HepG2 (cell line): Measurements from ENCODE around the gene TLCD3A. TPM values are rescaled to one million over a fixed set of nuclear protein-coding genes. Genes with fewer than 3 reads are reported as not detected.
"Not testable (repeated sequence)": the region's sequence is repeated elsewhere in the genome, so short reads cannot be mapped to it uniquely, and the experiment has no call there.

Source experiments
- ATAC-seq: fragments of 200-7000 bp; cut with Tn5 transposase; 3 replicates; pipeline ENCODE4 v1.9.1; 2020; ENCODE audit warnings: mild to moderate bottlenecking, moderate library complexity
- BruUV-seq: library from RNA; stranded (reverse); fragments of 400-500 nt; replicated peaks from 2 replicates; lab custom pipeline; 2021; lab: Mats Ljungman, UMichigan
- CTCF ChIA-PET: fragments of 300-600 bp; formaldehyde crosslinking; extraction: SDS; loops from one replicate; lab custom pipeline; 2021; ENCODE audit warnings: low total read pairs, inconsistent platforms, low intra/inter-chr PET ratio; lab: Yijun Ruan, JAX
- POLR2A ChIA-PET: fragments of 350-600 bp; sonication (Branson Sonifier 250); formaldehyde crosslinking; loops from one replicate; lab custom pipeline; 2020; ENCODE audit warnings: antibody characterized with exemption, inconsistent platforms; lab: Yijun Ruan, JAX
- DNase-seq: peaks from one replicate; pipeline ENCODE4 v3.0.0-alpha.2; 2015; ENCODE audit warnings: low spot score
- FAIRE-seq: peaks from 3 replicates; lab custom pipeline; 2011; peaks lifted over from hg19 to GRCh38; lab: Jason Lieb, UNC
- H2AFZ ChIP-seq: one replicate; pipeline ENCODE4 v1.6.1; 2011; ENCODE audit warnings: low read length, inconsistent platforms
- H3K27ac ChIP-seq: fragments of 300-600 bp; 3 replicates; pipeline ENCODE4 v1.8.0; 2011; ENCODE audit warnings: mixed run types, mild to moderate bottlenecking, mixed read lengths, low read length, inconsistent platforms; ENCODE audit not compliant: insufficient read depth; ENCODE audit errors: extremely low read length
- H3K27me3 ChIP-seq, 2 experiments: fragments of 200-600 bp in 1 of 2; 2 replicates in 1 of 2; 3 replicates in 1 of 2; pipeline versions ENCODE4 v1.6.0 to v1.8.0; 2011; ENCODE audit warnings: low read length in 2 of 2, mild to moderate bottlenecking in 2 of 2, moderate library complexity in 2 of 2, inconsistent platforms in 1 of 2; ENCODE audit not compliant: insufficient read depth in 2 of 2, control insufficient read depth in 1 of 2
- H3K36me3 ChIP-seq, 2 experiments: fragments of 200-600 bp in 1 of 2; replicated peaks in 1 of 2; 2 replicates in 1 of 2; 3 replicates in 1 of 2; pipeline versions ENCODE4 v1.5.1 to v1.8.0; 2011; ENCODE audit warnings: low read length in 2 of 2, inconsistent platforms in 1 of 2; ENCODE audit not compliant: insufficient read depth in 2 of 2, control insufficient read depth in 1 of 2
- H3K4me1 ChIP-seq: 2 replicates; pipeline ENCODE4 v1.5.1; 2012; ENCODE audit warnings: low read length, inconsistent platforms; ENCODE audit not compliant: insufficient read depth
- H3K4me2 ChIP-seq: 2 replicates; pipeline ENCODE4 v1.6.0; 2011; ENCODE audit warnings: low read depth, low read length, inconsistent platforms
- H3K4me3 ChIP-seq, 3 experiments: fragments of 200-600 bp in 1 of 3; sonication (generic), shearing (Covaris generic) in 1 of 3; replicated peaks in 1 of 3; 2 replicates each; pipeline ENCODE4 v1.5.1; 2011 to 2016; ENCODE audit warnings: low read length in 3 of 3, inconsistent platforms in 2 of 3, low read depth in 2 of 3, mild to moderate bottlenecking in 2 of 3, control low read depth in 1 of 3, mixed read lengths in 1 of 3; ENCODE audit not compliant: insufficient read depth in 1 of 3
- H3K79me2 ChIP-seq: one replicate; pipeline ENCODE4 v1.6.1; 2011; ENCODE audit warnings: low read length, inconsistent platforms; ENCODE audit not compliant: insufficient read depth
- H3K9ac ChIP-seq: 2 replicates; pipeline ENCODE4 v1.6.0; 2011; ENCODE audit warnings: mild to moderate bottlenecking, low read depth, low read length, inconsistent platforms; ENCODE audit not compliant: insufficient read depth
- H3K9me3 ChIP-seq: 2 replicates; pipeline ENCODE4 v1.5.1; 2012; ENCODE audit warnings: mild to moderate bottlenecking, low read length
- H4K20me1 ChIP-seq: 2 replicates; pipeline ENCODE4 v1.6.0; 2011; ENCODE audit warnings: inconsistent platforms, mild to moderate bottlenecking, low read length, moderate library complexity; ENCODE audit not compliant: insufficient read depth
- AGO2 ChIP-seq: fragments of 200-400 bp; formaldehyde crosslinking; optimal IDR thresholded peaks from 2 replicates; pipeline ENCODE3; 2017; ENCODE audit warnings: mild to moderate bottlenecking, low read depth, low read length, moderate library complexity
- RBFOX2 ChIP-seq: fragments of 200-400 bp; formaldehyde crosslinking; IDR thresholded peaks from 2 replicates; pipeline ENCODE4 v1.6.1; 2017; ENCODE audit warnings: low read depth, mild to moderate bottlenecking, low read length
- WGBS: methylation state at CpG from one replicate; pipeline ENCODE4 v1.1.6; 2017; ENCODE audit warnings: low lambda C conversion rate; 5-methylcytosine and 5-hydroxymethylcytosine counted together
- in situ Hi-C: cut with HindIII; loops from 2 replicates; pipeline ENCODE4 v1.10.0; 2017; ENCODE audit warnings: low pct_unique_long_range_greater_than_20kb; ENCODE audit not compliant: extremely low pct_ligation_motif_present
- intact Hi-C: fragments of 100-400 bp; cut with micrococcal nuclease; formaldehyde crosslinking; loops from one replicate; pipeline ENCODE4 v1.10.0; 2022; ENCODE audit not compliant: unreplicated experiment
- polyA plus RNA-seq, 8 experiments: library from polyadenylated mRNA; depleted of rRNA in 3 of 8; stranded (reverse) in 7 of 8; unstranded in 1 of 8; fragments of >200 nt; fragmentation: Illumina TruSeq in 4 of 8; extraction: Trizol in 4 of 8; gene quantifications; 2 replicates each; pipeline versions ENCODE4 v1.2.1 to v1.2.3, GENCODE V29; 2011 to 2016; ENCODE audit warnings: low read depth in 4 of 8, missing spikeins in 1 of 8, mixed read lengths in 1 of 8; ENCODE audit not compliant: insufficient read depth in 1 of 8
- total RNA-seq, 5 experiments: library from RNA; depleted of rRNA; stranded (reverse); fragments of >200 nt; fragmentation: Illumina TruSeq; extraction: Trizol; gene quantifications; 2 replicates each; pipeline ENCODE4 v1.2.3, GENCODE V29; 2016; ENCODE audit warnings: low read depth in 1 of 5

The TLCD3A gene
- total and polyA plus RNA-seq, 2 of the 13 experiments (the other 11 are each of a cell fraction or from before 2014, with no cell fraction given), result 25.2 to 46.6 TPM

GRCh38 chr17:789931-790873 lies 57.8 kb downstream of the TLCD3A start:
- CTCF ChIA-PET, H3K9ac ChIP-seq, H3K4me3 ChIP-seq, H3K79me2 ChIP-seq, BruUV-seq, H3K9me3 ChIP-seq, H4K20me1 ChIP-seq, H3K27ac ChIP-seq, in situ Hi-C loops, H2AFZ ChIP-seq, FAIRE-seq, intact Hi-C loops, POLR2A ChIA-PET, DNase-seq, H3K4me1 ChIP-seq, H3K27me3 ChIP-seq, ATAC-seq, H3K4me2 ChIP-seq: not testable (repeated sequence)
- TF ChIP-seq RBFOX2 (peak; percentile 38; the same call in 1 of the 2 replicates), AGO2 (peak; percentile 87)
- 97% methylated on average over 29 of the region's 38 CpGs for WGBS
- peaks cover 19 to 47% of the 10 kb centered on the region in 2 experiments; a peak in 4 of 5 replicates for H3K36me3 ChIP-seq

- H3K9me3 ChIP-seq, FAIRE-seq, in situ Hi-C loops, CTCF ChIA-PET, ATAC-seq, H2AFZ ChIP-seq, BruUV-seq, H3K79me2 ChIP-seq, DNase-seq, H3K4me2 ChIP-seq, H3K4me1 ChIP-seq, POLR2A ChIA-PET: not testable (repeated sequence)
- TF ChIP-seq AGO2, result peak; percentile 69
- peak; percentile 36; the same call in 1 of the 2 replicates for TF ChIP-seq RBFOX2
- TF ChIP-seq, all 625 proteins: peak for 2; not testable (repeated sequence) for 623
- peaks cover 19 to 42% of the 10 kb centered on the region in 2 experiments; a peak in 4 of 5 replicates for H3K36me3 ChIP-seq
- H3K27me3 ChIP-seq, H3K4me3 ChIP-seq, H3K27ac ChIP-seq, intact Hi-C loops, H3K9ac ChIP-seq, H4K20me1 ChIP-seq: not testable (repeated sequence)
- WGBS, result 98% methylated on average over 10 of the region's 12 CpGs
These were observed 58.5 kb downstream of the TLCD3A start for GRCh38 chr17:790874-791247.
